HepG2 (cell line): ENCODE results near the gene DSCAM.

Experiments used
- ADNP ChIP-seq: sonication (generic); formaldehyde crosslinking; IDR thresholded peaks from 2 replicates; pipeline ENCODE4 v1.4.0; 2020; ENCODE audit warnings: missing genetic modification reagents
- CTCF ChIP-seq: sonication (generic); formaldehyde crosslinking; IDR thresholded peaks from 2 replicates; pipeline ENCODE4 v1.5.0; 2020; ENCODE audit warnings: mild to moderate bottlenecking, missing genetic modification reagents, moderate library complexity
- EZH2 ChIP-seq: conservative IDR thresholded peaks from 2 replicates; pipeline ENCODE4 v1.6.1; 2012; ENCODE audit warnings: mild to moderate bottlenecking, low read depth, low read length, moderate library complexity
- GATAD2A ChIP-seq: IDR thresholded peaks from 2 replicates; pipeline ENCODE4 v1.6.1; 2016
- MBD4 ChIP-seq: IDR thresholded peaks from 2 replicates; pipeline ENCODE4 v1.6.1; 2012; ENCODE audit warnings: low read length, inconsistent platforms, borderline replicate concordance
- MTF1 ChIP-seq: sonication (generic); formaldehyde crosslinking; IDR thresholded peaks from 2 replicates; pipeline ENCODE4 v1.5.0; 2020; ENCODE audit warnings: missing genetic modification reagents
- SMARCC2 ChIP-seq: fragments of 450-650 bp; IDR thresholded peaks from 2 replicates; pipeline ENCODE4 v1.6.1; 2017; ENCODE audit warnings: antibody characterized with exemption, mild to moderate bottlenecking
- STAT6 ChIP-seq: sonication (generic); formaldehyde crosslinking; IDR thresholded peaks from 2 replicates; pipeline ENCODE4 v1.4.0; 2020; ENCODE audit warnings: missing genetic modification reagents, mild to moderate bottlenecking, borderline replicate concordance
- TAF1 ChIP-seq: sonication (generic); formaldehyde crosslinking; IDR thresholded peaks from 2 replicates; pipeline ENCODE4 v1.4.0; 2020; ENCODE audit warnings: missing genetic modification reagents
- TCF7 ChIP-seq: sonication (generic); IDR thresholded peaks from 2 replicates; pipeline ENCODE4 v1.6.1; 2016; ENCODE audit warnings: antibody characterized with exemption, low read depth
- TF ChIP-seq, protein P1 (sequence below): sonication (generic); formaldehyde crosslinking; IDR thresholded peaks from 2 replicates; pipeline ENCODE4 v1.4.0; 2020; ENCODE audit warnings: missing genetic modification reagents

- no peak for TF ChIP-seq SMARCC2
- no peak for TF ChIP-seq MBD4
- TF ChIP-seq ADNP = no peak
- TF ChIP-seq TCF7 = no peak
- TF ChIP-seq CTCF (CRISPR knock-in tag) = peak; percentile 25; the same call in 1 of the 2 replicates
- TF ChIP-seq TAF1 (CRISPR knock-in tag) = no peak
- TF ChIP-seq, protein P1, sequence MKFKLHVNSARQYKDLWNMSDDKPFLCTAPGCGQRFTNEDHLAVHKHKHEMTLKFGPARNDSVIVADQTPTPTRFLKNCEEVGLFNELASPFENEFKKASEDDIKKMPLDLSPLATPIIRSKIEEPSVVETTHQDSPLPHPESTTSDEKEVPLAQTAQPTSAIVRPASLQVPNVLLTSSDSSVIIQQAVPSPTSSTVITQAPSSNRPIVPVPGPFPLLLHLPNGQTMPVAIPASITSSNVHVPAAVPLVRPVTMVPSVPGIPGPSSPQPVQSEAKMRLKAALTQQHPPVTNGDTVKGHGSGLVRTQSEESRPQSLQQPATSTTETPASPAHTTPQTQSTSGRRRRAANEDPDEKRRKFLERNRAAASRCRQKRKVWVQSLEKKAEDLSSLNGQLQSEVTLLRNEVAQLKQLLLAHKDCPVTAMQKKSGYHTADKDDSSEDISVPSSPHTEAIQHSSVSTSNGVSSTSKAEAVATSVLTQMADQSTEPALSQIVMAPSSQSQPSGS (CRISPR knock-in tag) = no peak
- no peak for TF ChIP-seq STAT6 (CRISPR knock-in tag)
- TF ChIP-seq EZH2 = no peak
- no peak for TF ChIP-seq GATAD2A
- TF ChIP-seq MTF1 (CRISPR knock-in tag) = no peak
These were observed 334.4 kb downstream of the DSCAM start for GRCh38 chr21:40512590-40512989.
